Endothelial cell of umbilical vein (primary cell): Measurements from ENCODE around the gene GNA12.

Experiments used
- MYC ChIP-seq: IDR thresholded peaks from one replicate; pipeline ENCODE4 v1.6.1; 2011; ENCODE audit warnings: mild to moderate bottlenecking, low read depth, low read length
- TF ChIP-seq, protein P1 (sequence below), 2 donors: IDR thresholded peaks; 1 replicate in 1 of 2; 2 replicates in 1 of 2; pipeline ENCODE4 v1.5.1; 2011; ENCODE audit warnings: low read length in 2 of 2, mild to moderate bottlenecking in 2 of 2, moderate library complexity in 2 of 2, control low read depth in 1 of 2, inconsistent platforms in 1 of 2, low read depth in 1 of 2; ENCODE audit not compliant: insufficient read depth in 1 of 2; ENCODE audit errors: extremely low read depth in 1 of 2
- TF ChIP-seq, protein P2 (sequence below): IDR thresholded peaks from 2 replicates; pipeline ENCODE4 v1.6.1; 2011; ENCODE audit not compliant: insufficient read depth, insufficient read length

DNA sequence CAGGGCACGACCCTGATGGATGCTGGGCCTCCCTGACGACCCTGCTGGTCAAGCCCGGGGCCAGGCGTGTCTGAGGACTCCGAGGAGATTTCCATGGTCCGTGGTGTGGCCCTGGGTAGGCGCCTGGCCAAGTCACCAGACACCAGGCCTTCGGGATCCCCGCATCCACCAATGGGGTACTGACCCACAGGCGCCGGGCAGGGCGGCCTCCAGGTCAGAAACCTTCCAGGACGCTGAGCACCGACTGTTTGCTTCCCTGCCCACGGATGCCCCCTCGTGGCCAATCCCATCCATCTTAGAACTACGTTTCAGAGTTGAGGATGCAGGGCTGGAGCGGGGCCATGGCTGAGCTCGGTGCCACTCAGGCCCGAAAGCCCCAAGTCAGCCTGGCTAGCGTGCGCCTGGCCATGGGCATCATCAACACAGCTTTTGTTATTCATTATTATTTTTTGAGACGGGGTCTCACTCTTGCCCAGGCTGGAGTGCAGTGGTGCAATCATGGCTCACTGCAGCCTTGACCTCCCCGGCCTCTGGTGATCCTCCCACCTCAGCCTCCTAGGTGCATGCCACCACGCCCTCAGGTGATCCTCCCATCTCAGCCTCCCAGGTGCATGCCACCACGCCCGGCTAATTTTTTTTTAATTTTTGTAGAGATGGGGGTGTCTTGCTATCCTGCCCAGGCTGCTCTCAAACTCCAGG is 163.2 kb downstream of the GNA12 start:
- TF ChIP-seq, protein P1, sequence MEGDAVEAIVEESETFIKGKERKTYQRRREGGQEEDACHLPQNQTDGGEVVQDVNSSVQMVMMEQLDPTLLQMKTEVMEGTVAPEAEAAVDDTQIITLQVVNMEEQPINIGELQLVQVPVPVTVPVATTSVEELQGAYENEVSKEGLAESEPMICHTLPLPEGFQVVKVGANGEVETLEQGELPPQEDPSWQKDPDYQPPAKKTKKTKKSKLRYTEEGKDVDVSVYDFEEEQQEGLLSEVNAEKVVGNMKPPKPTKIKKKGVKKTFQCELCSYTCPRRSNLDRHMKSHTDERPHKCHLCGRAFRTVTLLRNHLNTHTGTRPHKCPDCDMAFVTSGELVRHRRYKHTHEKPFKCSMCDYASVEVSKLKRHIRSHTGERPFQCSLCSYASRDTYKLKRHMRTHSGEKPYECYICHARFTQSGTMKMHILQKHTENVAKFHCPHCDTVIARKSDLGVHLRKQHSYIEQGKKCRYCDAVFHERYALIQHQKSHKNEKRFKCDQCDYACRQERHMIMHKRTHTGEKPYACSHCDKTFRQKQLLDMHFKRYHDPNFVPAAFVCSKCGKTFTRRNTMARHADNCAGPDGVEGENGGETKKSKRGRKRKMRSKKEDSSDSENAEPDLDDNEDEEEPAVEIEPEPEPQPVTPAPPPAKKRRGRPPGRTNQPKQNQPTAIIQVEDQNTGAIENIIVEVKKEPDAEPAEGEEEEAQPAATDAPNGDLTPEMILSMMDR (IDR thresholded peaks at IDR 0.05; ENCODE audit: extremely low read depth in 1 of 2, insufficient read depth in 1 of 2, low read depth in 1 of 2, low read length in 2 of 2): peak; percentile 65 to 83
- TF ChIP-seq MYC: no peak
- TF ChIP-seq, protein P2, sequence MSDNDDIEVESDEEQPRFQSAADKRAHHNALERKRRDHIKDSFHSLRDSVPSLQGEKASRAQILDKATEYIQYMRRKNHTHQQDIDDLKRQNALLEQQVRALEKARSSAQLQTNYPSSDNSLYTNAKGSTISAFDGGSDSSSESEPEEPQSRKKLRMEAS: no peak
